Measurements from ENCODE around the gene PRKD2.
"Not testable (repeated sequence)": the region's sequence is repeated elsewhere in the genome, so short reads cannot be mapped to it uniquely, and the experiment has no call there.

PRKD2 gene

DNA sequence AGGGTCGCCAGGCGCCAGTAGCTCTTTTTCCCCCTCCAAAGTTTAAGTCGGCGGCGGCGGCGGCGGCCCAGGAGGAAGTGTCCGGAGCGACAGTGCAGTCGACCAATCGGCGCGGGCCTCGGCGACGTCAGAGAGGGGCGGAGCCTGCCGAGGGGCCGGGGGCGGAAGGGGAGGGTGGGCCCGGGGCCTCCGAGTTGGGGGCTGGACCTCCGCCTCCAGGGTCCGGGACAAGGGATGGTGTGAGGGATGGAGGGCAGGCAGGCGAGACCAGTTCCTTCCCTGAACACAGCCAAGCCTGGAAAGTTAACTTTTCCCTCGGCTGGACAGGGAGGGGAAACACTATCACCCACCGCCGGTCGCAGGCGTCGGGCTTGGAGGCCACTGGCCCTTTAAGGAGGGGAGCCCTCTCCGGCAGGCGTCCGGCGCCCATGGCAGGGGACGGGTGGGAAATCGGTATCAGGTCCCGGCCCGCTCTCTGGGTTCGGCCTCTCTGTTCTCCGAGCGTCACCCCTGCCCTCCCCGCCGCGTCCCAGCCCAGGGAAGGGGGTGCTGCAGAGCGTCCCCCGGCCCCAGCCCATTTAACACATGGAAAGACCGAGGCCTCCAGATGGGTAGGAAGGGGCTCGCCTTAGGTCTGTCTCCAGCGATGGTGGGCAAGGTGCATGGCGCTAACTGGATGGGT lies at the start of gene PRKD2:
Gene PRKD2 (minus strand): TSS at position 81 of the 682 bp plus-strand sequence. CDS start 744 bp downstream, outside the sequence.
- DNase-seq = peak; percentile 68 to 95 (median 88)
- intact Hi-C loops (cut with DNase I) = no loop called here

DNA sequence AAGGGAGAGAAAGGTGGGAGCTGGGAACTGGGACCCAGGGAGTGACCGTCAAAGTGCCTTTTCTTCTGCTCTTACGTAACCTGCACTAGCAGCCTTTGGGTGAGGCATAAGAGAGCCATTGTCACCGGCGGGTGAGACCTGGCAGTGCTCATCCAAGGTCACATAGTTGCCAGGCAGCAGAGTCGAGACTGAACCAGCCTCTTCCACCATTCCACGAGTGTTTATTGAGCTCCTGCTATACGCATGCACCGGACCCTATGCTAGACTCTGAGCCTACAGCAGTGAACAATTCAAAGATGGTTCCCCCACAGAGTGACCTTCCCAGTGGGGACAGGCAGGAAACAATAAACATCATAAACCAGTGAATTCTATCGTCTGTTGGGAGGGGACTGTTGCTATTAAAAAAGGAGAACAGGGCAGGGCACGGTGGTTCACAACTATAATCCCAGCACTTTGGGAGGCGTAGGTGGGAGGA lies 47.9 kb upstream of the PRKD2 start:
- DNase-seq = peak in 1 of 42 donors; percentile 49
- intact Hi-C loops (cut with DNase I) = no loop called here

DNA sequence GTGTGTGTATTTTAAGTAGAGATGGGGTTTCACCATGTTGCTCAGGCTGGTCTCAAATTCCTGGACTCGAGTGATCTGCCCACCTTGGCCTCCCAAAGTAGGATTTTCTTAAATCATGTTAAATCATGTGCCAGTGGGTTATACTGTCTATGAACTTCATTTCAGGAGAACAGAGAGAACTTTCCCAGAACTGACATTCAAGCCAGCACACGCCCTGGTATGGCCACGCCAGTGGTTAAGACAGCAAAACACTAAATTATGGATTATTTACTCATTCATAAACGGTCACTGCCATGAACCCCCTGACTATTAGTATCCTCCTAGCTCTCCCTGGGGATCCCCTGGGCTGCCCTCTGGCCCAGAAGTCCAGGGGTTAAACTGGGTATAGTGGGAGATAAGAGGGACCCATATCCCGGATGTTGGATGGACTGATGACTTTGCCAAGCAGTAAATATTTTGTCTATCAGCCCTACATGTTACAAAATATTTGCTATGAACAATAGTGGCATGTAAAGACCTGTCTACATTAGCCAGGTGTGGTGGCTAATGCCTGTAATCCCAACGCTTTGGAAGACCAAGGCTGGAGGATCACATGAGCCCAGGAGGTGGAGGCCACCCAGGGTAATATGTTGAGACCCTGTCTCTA lies 45.5 kb upstream of the PRKD2 start:
- no peak for DNase-seq
- intact Hi-C loops (cut with DNase I) = no loop called here

DNA sequence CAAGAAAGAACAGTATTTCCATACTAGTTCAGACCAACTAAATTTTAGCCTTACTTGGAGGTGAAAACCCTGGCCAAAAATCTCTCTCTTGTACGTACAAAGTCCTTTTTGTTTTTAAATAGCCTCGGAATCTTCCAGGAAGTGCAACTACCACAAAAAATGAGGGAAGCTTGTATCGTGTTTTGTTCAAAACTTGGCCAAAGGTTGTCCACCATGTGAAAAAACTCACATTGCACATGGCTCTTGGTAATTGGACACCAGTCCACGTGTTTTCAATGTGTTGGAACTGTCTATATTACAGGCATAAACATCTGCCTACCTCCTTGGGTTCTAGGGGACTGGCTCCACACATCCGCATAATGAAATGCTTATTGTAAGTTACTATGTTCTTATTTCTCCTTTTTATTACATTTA lies 44.5 kb upstream of the PRKD2 start:
- DNase-seq = no peak
- intact Hi-C loops (cut with DNase I) = no loop called here

DNA sequence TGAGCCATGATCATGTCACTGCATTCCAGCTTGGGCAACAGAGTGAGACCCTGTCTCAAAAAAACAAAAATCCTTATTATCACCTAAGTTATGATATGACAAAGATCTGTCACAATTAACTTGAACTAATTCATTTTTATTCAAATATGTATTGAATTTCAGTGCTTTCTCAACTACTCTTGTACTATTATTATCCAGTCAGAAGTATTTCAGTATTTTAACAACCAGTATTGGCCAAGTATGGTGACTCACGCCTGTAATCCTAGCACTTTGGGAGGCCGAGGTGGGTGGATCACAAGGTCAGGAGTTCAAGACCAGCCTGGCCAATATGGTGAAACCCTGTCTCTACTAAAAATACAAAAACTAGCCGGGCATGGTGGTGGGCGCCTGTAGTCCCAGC lies 44.0 kb upstream of the PRKD2 start:
- DNase-seq; intact Hi-C loops (cut with DNase I): not testable (repeated sequence)

DNA sequence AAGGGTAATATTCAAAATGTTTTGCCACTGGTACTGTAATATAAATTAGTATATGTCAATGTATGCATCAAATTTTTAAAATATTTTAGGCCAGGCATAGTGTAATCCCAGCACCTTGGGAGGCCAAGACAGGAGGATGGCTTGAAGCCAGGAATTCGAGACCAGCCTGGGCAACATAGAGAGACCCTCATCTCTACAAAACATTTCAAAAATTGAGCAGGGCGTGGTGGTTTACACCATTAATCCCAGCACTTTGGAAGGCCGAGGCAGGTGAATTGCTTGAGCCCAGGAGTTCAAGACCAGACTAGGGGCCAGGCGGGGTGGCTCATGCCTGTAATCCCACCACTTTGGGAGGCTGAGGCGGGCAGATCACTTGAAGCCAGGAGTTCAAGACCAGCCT lies 43.4 kb upstream of the PRKD2 start:
- DNase-seq = no peak
- intact Hi-C loops (cut with DNase I) = no loop called here

DNA sequence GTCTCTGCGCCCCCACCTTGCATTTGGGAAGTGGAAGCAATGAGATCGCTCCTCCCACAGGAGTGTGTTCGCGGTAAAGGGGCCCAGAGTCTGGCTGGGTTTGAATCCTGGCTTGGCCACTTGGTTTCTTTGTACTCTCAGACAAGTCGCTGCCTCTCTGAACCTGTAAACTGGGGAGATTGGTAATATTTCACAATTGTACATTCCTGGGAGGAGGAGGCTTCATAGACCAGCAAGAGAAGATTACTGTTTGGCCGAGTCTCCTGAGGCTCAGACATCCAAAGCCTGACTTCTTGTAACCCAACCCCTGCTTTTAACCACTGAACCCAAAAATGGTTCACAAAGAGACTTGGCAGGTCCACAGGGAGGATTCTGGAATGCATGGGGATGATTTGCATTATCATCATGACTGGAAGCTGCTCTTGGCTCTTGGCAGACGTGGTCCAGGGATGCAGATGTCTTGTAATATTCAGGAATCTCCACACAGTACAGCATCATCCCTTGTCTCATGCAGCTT lies 43.0 kb upstream of the PRKD2 start:
- DNase-seq = no peak
- intact Hi-C loops (cut with DNase I) = no loop called here

DNA sequence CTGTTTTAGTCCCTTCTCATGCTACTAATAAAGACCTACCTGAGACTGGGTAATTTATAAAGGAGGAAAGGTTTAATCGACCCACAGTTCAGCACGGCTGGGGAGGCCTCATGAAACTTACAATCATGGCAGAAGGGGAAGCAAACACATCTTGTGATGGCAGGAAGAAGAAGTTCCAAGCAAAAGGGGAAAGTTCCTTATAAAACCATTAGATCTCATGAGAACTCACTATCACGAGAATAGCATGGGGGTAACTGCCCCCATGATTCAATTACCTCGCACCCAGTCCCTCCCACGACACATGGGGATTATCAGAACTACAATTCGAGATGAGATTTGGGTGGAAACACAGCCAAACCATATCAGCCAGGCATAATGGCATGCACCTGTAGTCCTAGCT lies 42.3 kb upstream of the PRKD2 start:
- intact Hi-C loops (cut with DNase I) = no loop called here
- no peak for DNase-seq

DNA sequence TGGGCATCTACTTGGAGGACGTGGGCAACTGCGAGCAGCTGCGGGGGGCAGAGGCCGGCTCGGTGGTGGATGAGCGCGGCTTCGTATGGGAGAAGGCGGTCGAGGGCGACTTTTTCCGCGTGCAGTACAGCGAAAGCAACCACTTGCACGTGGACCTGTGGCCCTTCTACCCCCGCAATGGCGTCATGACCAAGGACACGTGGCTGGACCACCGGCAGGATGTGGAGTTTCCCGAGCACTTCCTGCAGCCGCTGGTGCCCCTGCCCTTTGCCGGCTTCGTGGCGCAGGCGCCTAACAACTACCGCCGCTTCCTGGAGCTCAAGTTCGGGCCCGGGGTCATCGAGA lies 39.6 kb upstream of the PRKD2 start:
- intact Hi-C loops (cut with DNase I) = no loop called here
- DNase-seq = no peak

DNA sequence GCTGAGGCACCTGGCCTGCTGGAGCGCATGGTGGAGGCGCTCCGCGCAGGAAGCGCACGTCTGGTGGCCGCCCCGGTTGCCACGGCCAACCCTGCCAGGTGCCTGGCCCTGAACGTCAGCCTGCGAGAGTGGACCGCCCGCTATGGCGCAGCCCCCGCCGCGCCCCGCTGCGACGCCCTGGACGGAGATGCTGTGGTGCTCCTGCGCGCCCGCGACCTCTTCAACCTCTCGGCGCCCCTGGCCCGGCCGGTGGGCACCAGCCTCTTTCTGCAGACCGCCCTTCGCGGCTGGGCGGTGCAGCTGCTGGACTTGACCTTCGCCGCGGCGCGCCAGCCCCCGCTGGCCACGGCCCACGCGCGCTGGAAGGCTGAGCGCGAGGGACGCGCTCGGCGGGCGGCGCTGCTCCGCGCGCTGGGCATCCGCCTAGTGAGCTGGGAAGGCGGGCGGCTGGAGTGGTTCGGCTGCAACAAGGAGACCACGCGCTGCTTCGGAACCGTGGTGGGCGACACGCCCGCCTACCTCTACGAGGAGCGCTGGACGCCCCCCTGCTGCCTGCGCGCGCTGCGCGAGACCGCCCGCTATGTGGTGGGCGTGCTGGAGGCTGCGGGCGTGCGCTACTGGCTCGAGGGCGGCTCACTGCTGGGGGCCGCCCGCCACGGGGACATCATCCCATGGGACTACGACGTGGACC lies 39.1 kb upstream of the PRKD2 start:
- intact Hi-C loops (cut with DNase I) = loop anchor here (2.0 kb wide), 1 partner anchor 83 kb away; no protein-coding TSS in a partner anchor
- DNase-seq = no peak

DNA sequence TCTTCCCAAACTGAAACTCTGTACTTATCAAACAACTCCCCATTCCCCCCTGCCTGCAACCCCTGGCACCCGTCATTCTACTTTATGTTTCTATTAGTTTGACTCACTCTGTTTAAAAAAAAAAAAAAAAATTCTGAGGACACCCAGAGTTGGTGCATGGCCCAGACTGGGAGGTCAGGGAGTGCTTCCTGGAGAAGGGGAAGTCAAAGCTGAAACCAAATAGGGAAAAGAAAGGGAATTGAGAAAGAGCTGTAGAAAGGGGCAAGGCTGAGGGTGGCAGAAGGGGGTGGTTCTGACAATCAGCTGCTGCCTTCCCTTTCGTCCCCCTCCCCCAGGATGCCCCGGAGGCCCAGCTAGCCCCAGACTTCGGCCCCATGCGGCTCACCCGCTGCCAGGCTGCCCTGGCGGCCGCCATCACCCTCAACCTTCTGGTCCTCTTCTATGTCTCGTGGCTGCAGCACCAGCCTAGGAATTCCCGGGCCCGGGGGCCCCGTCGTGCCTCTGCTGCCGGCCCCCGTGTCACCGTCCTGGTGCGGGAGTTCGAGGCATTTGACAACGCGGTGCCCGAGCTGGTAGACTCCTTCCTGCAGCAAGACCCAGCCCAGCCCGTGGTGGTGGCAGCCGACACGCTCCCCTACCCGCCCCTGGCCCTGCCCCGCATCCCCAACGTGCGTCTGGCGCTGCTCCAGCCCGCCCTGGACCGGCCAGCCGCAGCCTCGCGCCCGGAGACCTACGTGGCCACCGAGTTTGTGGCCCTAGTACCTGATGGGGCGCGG lies 38.4 kb upstream of the PRKD2 start:
- intact Hi-C loops (cut with DNase I) = loop anchor here (2.0 kb wide), 1 partner anchor 84 kb away; no protein-coding TSS in a partner anchor
- DNase-seq = no peak

DNA sequence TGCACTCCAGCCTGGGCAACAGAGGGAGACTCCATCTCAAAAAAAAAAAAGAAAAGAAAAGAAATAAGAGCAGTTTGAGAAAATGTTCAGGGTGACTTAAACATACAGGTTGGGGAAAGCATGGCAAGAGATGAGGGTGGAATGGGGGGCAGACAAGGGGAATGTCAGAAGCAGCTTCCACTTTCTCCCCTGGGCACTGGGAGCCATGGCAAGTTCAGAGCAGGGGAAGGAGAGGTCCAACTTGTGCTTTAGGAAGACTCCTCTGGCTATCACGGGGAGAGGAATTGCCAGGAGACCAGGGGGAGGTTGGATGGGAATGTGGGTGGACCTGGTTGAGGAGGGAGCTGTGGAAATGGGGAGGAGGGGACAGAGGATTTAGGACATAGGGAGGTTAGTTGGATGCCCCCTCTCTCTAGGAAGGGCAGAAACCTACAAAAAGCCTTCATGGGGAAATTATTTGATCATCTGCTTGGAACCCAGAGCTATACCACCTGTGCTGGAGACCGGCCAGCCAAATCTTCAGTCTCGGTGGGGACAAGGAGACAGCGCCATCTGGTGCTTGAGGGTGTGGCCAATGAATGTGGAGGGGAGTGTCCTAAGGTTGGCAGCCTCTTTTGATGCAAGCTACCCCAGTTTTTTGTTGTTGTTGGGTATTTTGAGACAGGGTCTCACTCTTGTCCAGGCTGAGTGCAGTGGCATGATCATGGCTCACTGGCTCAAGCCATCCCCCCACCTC lies 36.7 kb upstream of the PRKD2 start:
- peak in 23 of 42 donors; percentile 29 to 75 (median 60) for DNase-seq
- intact Hi-C loops (cut with DNase I) = loop anchor here (2.0 kb wide), 1 partner anchor 85 kb away; no protein-coding TSS in a partner anchor

DNA sequence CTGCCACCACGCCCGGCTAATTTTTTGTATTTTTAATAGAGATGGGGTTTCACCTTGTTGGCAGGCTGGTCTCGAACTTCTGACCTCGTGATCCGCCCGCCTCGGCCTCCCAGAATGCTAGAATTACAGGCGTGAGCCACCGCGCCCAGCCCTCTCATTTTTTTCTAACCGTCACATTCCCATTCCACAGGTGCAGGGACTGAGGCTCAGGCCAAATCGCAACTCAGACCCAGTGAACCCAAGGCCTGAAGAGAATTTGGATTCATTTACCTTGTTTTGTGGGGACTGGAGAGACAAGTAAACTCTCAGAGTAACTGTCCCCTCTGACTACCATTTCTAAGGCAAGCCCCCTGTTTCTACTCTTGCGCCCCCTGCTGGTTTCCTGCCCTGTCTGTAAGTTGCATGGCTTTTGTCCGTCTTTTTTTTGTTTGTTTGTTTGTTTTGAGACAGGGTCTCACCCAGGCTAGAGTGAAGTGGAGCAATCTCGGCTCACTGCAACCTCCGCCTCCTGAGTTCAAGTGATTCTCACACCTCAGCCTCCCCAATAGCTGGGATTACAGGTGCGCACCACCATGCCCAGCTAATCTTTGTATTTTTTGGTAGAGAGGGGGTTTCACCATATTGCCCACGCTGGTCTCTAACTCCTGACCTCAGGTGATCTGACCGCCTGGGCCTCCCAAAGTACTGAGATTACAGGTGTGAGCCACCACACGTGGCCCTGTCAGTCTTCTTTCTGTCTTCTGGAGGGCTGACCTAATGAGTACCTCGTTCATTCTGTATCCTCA lies 31.6 kb upstream of the PRKD2 start:
- DNase-seq = peak in 31 of 42 donors; percentile 43 to 87 (median 69)
- intact Hi-C loops (cut with DNase I) = loop anchor here (5.0 kb wide), 1 partner anchor 146 kb away; the partner anchor contains the start of gene CALM3

DNA sequence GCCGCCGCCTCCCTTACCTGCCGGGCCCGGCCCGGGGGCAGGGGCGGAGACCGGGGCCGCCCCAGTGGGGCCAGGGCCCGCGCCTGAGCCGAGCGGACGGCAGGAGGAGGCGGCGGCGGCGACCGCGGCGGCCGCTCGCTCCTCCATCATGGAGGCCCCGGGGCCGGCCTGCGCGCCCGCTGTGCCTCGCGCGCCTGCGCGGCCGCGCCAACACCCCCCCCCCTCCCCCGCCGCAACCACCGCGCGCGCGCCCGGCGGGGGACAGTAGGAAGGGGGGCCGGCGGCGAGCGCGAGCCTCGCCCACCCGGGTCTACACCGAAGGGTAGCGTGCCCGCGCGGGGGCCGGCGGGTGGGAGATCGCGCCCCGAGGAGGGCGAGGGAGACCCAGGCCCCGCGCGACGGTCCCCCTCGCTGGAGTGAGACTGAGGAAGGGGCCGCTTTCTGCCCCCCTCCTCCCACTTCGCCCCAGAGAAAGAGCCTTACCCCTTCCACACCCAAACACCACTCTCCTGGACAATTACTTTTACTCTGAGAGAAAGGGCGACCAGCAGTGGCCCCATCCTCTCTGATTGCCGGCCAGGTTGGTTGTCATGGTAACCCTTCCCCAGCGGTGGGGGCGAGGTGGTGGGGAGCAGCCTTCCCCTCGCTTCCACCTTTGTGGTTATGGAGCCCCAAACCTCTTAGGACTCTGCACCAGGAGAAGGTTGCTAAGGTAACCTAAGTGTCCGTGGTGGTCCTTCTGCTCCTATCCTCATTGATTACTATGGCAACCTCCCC lies 29.6 kb upstream of the PRKD2 start, which contains the start of gene STRN4:
Gene STRN4 (minus strand): TSS at position 170 of the 777 bp plus-strand sequence. CDS start 20 bp downstream, at position 150.
- intact Hi-C loops (cut with DNase I) = loop anchor here (5.0 kb wide), 1 partner anchor 144 kb away; the partner anchor contains the start of gene CALM3
- DNase-seq = peak in 33 of 42 donors; percentile 31 to 81 (median 65)

DNA sequence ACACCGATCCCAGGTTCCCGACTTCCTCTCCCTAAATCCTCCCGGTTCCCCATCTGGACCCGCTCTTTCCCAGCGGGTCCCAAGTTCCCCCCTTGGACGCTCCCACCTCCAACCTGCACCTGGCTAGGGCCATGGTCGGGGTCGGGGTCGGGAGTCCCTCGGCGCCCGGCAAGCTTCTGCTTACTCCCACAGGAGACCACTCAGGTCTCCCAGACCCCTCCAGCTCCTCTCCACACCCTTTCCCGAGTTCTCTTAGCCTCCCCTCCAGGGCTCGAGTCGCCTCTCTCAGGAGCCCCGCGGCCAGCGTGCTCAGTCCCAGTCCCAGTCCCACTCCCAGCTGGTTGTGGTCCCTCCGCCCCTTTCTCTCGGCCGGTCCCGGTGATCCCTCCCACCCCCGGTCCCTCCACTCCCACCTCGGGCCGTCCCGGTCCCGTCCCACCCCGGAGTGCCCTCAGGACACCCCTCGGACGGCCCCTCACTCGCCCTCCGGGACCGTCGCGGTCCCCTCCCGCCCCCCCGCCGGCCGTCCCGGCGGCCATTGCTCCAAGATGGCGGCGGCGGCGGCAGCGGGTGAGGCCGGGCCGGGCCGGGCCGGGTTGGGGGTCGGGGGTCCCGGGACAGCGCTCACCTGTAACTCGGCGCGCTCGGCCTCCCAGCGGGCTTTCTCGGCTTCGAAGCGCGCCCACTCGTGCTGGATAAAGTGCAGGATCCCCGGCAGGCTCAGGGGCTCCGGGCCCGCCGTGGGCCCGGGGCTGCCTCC lies 28.8 kb upstream of the PRKD2 start, which contains the start of gene FKRP:
Gene FKRP (plus strand): TSS at position 537 of the 760 bp plus-strand sequence. CDS start 9,394 bp downstream, outside the sequence.
- intact Hi-C loops (cut with DNase I) = loop anchor here (5.0 kb wide), 1 partner anchor 143 kb away; the partner anchor contains the start of gene CALM3
- peak in 15 of 42 donors; percentile 40 to 72 (median 53) for DNase-seq
